ENCODE measurements around the gene FAM131A. TPM values are rescaled to one million over a fixed set of nuclear protein-coding genes. Genes with fewer than 3 reads are reported as not detected.

Gene FAM131A
- total RNA-seq, result 7.4 and 23.3 TPM in 2 replicates

GRCh38 chr3:184337399-184337714, at the start of gene FAM131A:
TSS of gene FAM131A (plus strand) at chr3:184337600. CDS start at chr3:184337631, 31 bp downstream.

GRCh38 chr3:184298759-184299487, 38.5 kb upstream of the FAM131A start, which contains the start of gene PSMD2:
TSS of gene PSMD2 (plus strand) at chr3:184299241. CDS start at chr3:184299267, 26 bp downstream.

DNA sequence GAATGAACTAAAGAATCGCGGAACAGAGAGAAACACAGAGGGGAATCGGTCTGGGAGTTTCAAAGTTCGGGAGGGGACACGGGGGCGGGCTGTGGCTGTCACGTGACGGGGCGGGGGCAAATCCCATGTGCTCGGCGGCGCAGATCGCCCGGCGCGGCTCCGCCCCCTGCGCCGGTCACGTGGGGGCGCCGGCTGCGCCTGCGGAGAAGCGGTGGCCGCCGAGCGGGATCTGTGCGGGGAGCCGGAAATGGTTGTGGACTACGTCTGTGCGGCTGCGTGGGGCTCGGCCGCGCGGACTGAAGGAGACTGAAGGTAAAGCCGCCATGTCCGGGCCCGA, 23.1 kb upstream of the FAM131A start, which contains the start of gene EIF4G1:
Gene EIF4G1, plus strand, starts transcription at position 244 of the 337 bp plus-strand sequence. CDS start 1,191 bp downstream, outside the sequence.

DNA sequence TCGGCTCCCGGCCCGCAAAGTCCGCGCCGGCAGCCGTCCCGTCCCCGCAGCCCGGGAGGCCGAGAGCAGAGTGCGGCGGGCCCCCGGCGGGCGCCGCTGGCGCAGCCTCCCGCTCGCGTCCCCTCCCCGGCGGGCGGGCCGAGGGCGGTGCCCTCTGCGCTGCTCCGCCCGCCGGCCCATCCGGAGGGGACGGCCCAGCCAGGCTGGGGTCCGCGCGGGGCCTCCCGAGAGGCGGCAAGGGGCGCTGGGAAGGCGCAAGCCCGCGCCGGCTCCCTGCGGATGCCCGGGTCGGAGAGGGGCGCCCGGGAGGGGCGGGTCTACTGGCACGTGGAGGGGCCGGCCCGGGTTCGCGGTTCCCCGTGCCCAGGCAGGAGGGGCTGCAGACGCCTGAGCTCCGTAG, 24.1 kb downstream of the FAM131A start, which contains the start of the genes CLCN2 and POLR2H:
Gene CLCN2, minus strand, starts transcription at position 74 of the 400 bp plus-strand sequence. CDS start 126 bp downstream, outside the sequence.
Gene POLR2H, plus strand, starts transcription at position 179 of the 400 bp plus-strand sequence. CDS start 1,783 bp downstream, outside the sequence.

DNA sequence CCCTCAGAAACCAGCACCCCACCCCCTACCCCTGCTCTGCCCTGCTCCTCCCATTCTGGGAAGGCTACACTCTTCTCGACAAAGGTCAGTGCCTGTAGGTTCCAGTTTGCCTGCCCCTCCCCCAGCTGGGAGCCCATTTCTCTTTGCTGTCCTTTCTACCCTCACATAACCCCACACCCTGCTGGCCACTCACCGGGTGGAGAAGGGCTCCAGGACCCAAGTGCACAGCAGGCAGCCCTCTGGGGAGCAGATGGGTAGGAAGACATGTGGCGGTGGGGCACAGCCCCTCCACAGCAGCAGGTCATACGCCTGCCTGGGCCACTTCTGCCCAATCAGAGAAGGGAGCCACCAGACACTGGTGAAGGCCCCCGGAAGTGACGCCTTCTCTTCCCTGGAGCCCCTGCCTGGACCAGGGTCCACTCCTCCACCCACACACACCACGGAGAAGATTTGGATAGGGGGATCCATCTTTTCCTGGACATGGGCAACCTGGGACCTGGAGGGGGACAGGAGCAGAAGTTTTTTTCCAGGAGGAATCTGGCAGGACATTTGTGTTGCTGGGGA, 40.6 kb downstream of the FAM131A start, which contains the start of gene THPO:
Gene THPO, minus strand, starts transcription at position 326 of the 564 bp plus-strand sequence. CDS start 1,948 bp downstream, outside the sequence.

DNA sequence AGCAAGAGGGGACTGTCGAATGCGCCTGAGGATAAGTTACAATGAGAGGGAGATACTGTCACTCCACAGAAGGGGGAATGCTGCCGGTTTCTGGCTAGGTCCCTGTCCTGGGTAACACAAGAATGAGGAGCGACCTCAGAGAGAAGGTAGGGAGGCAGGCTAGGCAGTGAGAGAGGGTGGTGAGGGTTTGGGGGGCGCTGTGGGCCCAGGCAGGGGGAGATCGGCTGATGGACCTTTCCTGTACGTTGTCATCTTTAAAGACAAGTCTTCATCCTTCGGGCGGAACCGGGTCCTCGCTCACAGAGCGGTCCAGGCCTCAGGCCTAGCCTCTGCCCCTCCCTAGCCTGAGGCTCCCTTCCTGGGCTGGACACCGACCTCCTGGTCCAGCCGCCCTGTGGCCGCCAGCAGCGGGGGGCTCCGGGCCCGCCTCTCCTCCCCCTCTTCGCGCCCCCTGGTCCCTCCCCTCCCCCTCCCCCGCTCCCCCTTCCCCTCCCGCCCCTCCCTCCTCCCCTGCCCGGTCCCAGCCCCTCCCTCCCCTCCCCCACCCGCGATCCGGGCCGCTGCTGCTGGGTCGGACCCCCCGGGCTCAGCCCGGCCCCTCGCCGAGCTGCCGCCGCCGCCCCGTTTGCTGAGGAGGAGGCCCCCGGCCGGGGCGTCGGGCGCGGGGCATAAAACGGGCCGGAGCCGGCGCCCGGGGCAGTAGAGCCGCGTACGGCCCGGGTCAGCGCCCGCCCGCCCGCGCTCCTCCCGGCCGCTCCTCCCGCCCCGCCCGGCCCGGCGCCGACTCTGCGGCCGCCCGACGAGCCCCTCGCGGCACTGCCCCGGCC, 42.2 kb downstream of the FAM131A start, which contains the start of gene CHRD:
Gene CHRD, plus strand, starts transcription at position 697 of the 827 bp plus-strand sequence. CDS start 265 bp downstream, outside the sequence.

Small RNA genes within 50 kb of the gene (small RNA-seq; reads per million reads assigned to genes)
- gene SNORD66 (ENCODE audit: low replicate concordance), result 724 reads per million, percentile 99 among the genes with 10 or more reads in this experiment

Other genes with a start within 250 kb of the FAM131A start
- not detected in 2 replicates for gene HTR3E, start 240.5 kb upstream of the FAM131A start, total RNA-seq
- gene EIF2B5, start 202.2 kb upstream of the FAM131A start, total RNA-seq, result 26.0 and 39.7 TPM in 2 replicates
- gene DVL3, start 182.2 kb upstream of the FAM131A start, total RNA-seq, result 58.4 and 68.9 TPM in 2 replicates
- 435 and 453 TPM in 2 replicates for gene AP2M1, start 162.7 kb upstream of the FAM131A start, total RNA-seq
- gene ABCF3, start 151.4 kb upstream of the FAM131A start, total RNA-seq, result 45.5 and 56.7 TPM in 2 replicates
- not detected in 2 replicates for gene VWA5B2, start 108.0 kb upstream of the FAM131A start, total RNA-seq
- gene ALG3, start 88.6 kb upstream of the FAM131A start, total RNA-seq, result 51.4 and 53.7 TPM in 2 replicates
- 4.2 and 6.3 TPM in 2 replicates for gene EEF1AKMT4, start 87.9 kb upstream of the FAM131A start, total RNA-seq
- 0.14 and 0.22 TPM in 2 replicates for gene CAMK2N2, start 76.0 kb upstream of the FAM131A start, total RNA-seq
- gene ECE2, start 61.6 kb upstream of the FAM131A start, total RNA-seq, result not detected in 2 replicates
- 330 and 915 TPM in 2 replicates for gene PSMD2, start 38.4 kb upstream of the FAM131A start, total RNA-seq
- gene EIF4G1, start 23.0 kb upstream of the FAM131A start, total RNA-seq, result 351 and 464 TPM in 2 replicates
- 2.8 and 8.7 TPM in 2 replicates for gene CLCN2, start 24.0 kb downstream of the FAM131A start, total RNA-seq
- gene POLR2H, start 24.1 kb downstream of the FAM131A start, total RNA-seq, result 61.1 and 74.4 TPM in 2 replicates
- gene THPO, start 40.6 kb downstream of the FAM131A start, total RNA-seq, result 0.14 TPM in 1 of 2 replicates, not detected in the other
- gene CHRD, start 42.5 kb downstream of the FAM131A start, total RNA-seq, result under 0.01 and 0.29 TPM in 2 replicates
- gene EPHB3, start 224.2 kb downstream of the FAM131A start, total RNA-seq, result 1.1 and 2.6 TPM in 2 replicates